Epithelial cell of proximal tubule (primary cell): ENCODE measurements around the gene USP19. TPM values are rescaled to one million over a fixed set of nuclear protein-coding genes. Genes with fewer than 3 reads are reported as not detected.
A peak's percentile ranks its signal among the peaks of the same experiment; 100 is the strongest.

Source experiments
- DNase-seq: peaks from one replicate; pipeline ENCODE4 v3.0.0-alpha.2; 2011; ENCODE audit warnings: low read depth
- H3K4me3 ChIP-seq: 2 replicates; pipeline ENCODE4 v1.5.1; 2011; ENCODE audit warnings: low read depth, mild to moderate bottlenecking, low read length
- total RNA-seq: library from RNA; depleted of rRNA; stranded (reverse); fragments of >200 nt; gene quantifications from 2 replicates; pipeline ENCODE4 v1.2.3, GENCODE V29; 2015
- TF ChIP-seq, protein P1 (sequence below): conservative IDR thresholded peaks from 2 replicates; pipeline ENCODE4 v1.5.1; 2012; ENCODE audit warnings: low read depth, mild to moderate bottlenecking, low read length

Gene USP19
- total RNA-seq, 1 donor from 2014 or later, result 34.7 TPM

DNA sequence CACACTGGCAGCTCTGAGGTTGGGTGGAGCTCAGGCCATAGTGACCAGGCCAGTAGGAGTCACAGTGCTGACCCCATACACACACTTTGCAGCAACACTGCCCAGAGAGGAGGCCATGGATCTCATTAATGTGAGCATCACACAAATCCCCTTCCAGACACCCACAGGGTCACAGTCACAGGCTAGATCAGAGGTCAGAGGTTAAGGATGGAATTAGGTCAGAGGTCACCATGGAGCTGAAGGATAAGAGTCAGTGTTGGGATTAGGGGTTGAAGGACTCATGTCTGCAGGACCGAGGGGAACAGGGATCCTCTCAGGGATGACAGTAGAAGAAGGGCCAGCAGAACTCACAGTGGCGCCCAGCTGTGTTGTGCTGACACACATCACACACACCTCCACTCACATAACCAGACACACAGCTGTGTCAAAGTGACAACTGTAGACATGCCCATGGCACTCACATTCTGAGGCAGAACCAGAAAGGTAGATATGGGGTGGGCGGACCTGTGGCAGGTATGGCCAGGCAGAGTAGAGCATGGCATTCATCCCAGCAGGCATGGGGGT, 32.8 kb upstream of the USP19 start:
- TF ChIP-seq, protein P1, sequence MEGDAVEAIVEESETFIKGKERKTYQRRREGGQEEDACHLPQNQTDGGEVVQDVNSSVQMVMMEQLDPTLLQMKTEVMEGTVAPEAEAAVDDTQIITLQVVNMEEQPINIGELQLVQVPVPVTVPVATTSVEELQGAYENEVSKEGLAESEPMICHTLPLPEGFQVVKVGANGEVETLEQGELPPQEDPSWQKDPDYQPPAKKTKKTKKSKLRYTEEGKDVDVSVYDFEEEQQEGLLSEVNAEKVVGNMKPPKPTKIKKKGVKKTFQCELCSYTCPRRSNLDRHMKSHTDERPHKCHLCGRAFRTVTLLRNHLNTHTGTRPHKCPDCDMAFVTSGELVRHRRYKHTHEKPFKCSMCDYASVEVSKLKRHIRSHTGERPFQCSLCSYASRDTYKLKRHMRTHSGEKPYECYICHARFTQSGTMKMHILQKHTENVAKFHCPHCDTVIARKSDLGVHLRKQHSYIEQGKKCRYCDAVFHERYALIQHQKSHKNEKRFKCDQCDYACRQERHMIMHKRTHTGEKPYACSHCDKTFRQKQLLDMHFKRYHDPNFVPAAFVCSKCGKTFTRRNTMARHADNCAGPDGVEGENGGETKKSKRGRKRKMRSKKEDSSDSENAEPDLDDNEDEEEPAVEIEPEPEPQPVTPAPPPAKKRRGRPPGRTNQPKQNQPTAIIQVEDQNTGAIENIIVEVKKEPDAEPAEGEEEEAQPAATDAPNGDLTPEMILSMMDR, result no peak
- no peak overlapping the region for H3K4me3 ChIP-seq
- no peak for DNase-seq

DNA sequence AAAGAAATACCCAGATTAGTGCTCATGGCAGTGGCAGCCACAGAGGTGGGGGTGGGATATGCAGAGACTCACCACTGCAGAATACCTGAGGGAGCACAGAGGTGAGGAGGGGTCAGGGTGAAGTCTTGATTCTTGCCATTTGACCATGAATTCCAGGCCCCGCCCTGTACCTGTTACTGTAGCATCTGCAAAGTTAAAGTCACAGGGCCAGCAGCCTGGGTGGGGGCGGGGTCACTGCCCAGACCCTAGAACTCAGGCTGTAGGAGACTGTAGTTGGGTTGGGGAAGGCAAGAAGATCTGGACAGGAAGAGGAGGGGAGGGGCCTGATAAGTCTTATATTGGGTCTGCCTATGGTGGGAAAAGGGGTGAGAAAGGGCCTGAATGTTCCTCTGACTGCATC, 31.0 kb upstream of the USP19 start:
- TF ChIP-seq, protein P1, result no peak
- no peak overlapping the region for H3K4me3 ChIP-seq
- no peak for DNase-seq

DNA sequence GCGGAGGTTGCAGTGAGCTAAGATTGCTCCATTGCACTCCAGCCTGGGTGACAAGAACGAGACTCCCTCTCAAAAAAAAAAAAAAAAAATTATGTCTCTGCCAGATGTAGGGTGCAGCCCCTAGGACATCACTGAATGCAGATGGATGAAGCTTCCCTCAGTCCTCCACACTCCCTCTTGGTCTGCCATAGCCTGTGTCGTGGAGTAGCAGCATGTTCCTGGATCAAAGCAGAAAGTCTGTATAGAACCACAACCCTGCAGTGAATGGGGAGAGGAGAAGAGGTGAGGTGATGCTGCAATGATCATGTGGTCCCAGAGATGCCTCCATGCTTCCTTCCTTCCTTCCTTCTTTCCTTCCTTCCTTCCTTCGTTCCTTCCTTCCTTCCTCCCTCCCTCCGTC, 27.5 kb upstream of the USP19 start:
- TF ChIP-seq, protein P1, result no peak
- DNase-seq, result no peak
- H3K4me3 ChIP-seq, result no peak overlapping the region

DNA sequence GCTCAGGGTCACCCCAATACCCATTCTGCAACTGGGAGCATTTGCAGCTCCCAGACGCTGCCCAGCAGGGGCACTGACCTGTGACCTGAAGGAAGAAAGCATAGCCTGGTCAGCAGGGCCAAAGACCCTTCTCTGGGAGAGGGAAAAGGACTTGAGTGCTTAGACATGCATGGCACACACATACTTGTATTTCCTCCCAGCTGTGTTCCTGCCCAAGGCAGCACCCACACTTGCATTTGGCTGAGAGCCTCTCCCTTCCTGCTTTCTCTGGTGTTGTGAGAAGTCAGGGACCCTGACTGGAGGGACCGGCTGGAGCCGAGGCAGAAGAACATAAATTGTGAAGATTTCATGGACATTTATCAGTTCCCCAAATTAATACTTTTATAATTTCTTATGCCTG, 19.5 kb upstream of the USP19 start:
- no peak for DNase-seq
- no peak overlapping the region for H3K4me3 ChIP-seq
- TF ChIP-seq, protein P1, result no peak

DNA sequence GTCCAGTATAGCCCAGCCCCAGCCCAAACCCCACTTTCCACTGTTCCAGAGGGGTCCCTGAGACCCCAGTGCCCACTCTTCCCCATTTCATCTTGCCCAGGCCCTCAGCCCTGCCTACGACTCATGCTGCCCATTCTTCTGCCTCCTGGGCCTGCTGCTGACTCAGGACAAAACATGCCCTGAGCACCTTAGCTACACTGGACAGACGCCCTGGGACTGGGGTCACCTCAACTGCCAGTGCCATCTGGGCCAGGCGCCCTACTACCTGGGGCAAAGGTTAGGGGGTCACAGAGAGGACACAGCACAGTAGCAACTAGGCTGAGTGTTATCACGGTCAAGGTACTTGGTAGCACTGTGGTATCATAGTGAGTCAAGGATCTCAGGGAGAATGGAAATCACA, 14.9 kb upstream of the USP19 start:
- H3K4me3 ChIP-seq, result no peak overlapping the region
- DNase-seq, result no peak
- TF ChIP-seq, protein P1, result no peak

DNA sequence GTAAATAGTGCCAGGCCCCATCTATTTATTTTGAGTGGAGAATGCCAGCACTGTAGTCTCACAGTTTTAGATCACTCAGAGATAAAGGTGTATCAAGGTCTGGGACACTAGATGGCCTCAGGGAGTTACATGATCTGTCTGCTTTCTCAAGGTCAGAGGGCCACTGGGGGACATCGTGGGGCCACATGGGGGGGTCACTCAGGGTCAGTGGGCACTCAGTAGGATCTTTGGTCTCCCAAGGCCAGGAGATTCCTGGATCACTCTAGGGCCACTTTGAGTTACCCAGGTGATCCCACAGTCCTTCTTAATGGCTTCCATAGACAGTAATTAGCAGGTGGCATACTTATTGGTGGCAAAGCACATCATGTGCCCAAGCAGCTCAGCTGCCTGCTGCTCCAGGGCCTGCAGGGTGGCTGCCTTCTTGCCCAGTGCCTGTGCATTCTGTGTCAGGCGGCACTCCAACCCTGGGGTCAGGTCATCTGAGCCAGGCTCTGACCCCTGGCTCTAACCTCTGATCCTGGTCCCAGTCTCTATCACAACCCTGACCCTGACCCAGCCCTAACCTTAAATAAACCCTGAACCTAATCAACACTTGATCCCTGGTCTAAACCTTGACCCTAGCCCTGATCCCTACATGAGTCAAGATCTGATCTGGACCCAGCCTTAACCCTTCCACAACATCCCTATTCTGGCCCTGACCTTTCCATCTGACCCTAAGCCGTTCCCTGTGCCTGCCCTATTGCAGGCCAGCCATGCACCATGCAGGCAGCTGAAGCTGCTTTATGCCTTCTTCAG, 14.0 kb upstream of the USP19 start:
- no peak for DNase-seq
- TF ChIP-seq, protein P1, result peak; percentile 13
- H3K4me3 ChIP-seq, result no peak overlapping the region
